Ovary (tissue), 9 donors: ENCODE results near the gene HINT3. TPM values are rescaled to one million over a fixed set of nuclear protein-coding genes. Genes with fewer than 3 reads are reported as not detected.

Source experiments
- DNase-seq, 5 donors: peaks; one replicate each; pipeline ENCODE4 v3.0.0-alpha.2; 2019 to 2020
- H3K27ac ChIP-seq, 2 donors: fragments of 200-600 bp; one replicate each; pipeline versions ENCODE4 v1.5.1 to v1.8.0; 2019 to 2022
- H3K27me3 ChIP-seq: fragments of 200-600 bp; one replicate; pipeline ENCODE4 v1.8.0; 2022
- H3K36me3 ChIP-seq: fragments of 200-600 bp; sonication (generic); one replicate; pipeline ENCODE4 v1.5.1; 2019
- H3K4me1 ChIP-seq: one replicate; pipeline ENCODE4 v1.8.1; 2013; ENCODE audit warnings: mild to moderate bottlenecking, moderate library complexity; ENCODE audit not compliant: insufficient read depth
- H3K4me3 ChIP-seq: fragments of 200-600 bp; sonication (generic); one replicate; pipeline ENCODE4 v1.5.1; 2017
- H3K9me3 ChIP-seq, 2 donors: fragments of 200-600 bp in 1 of 2; sonication (generic) in 1 of 2; one replicate each; pipeline versions ENCODE4 v1.5.1 to v1.8.1; 2013 to 2019; ENCODE audit warnings: mild to moderate bottlenecking in 1 of 2, moderate library complexity in 1 of 2
- CTCF ChIP-seq, 3 donors: fragments of 450-650 bp in 2 of 3; fragments of 200-600 bp in 1 of 3; IDR thresholded peaks; one replicate each; pipeline versions ENCODE4 v1.5.1 to v1.8.0; 2016 to 2022; ENCODE audit warnings: antibody characterized with exemption in 3 of 3, mild to moderate bottlenecking in 1 of 3
- EP300 ChIP-seq: sonication (generic); formaldehyde crosslinking; IDR thresholded peaks from one replicate; pipeline ENCODE4 v1.6.1; 2017; ENCODE audit warnings: antibody characterized with exemption
- POLR2A ChIP-seq: fragments of 450-650 bp; IDR thresholded peaks from one replicate; pipeline ENCODE4 v1.6.1; 2017; ENCODE audit warnings: antibody characterized with exemption, mild to moderate bottlenecking, moderate library complexity
- WGBS, 3 donors: extraction: QIAGEN DNeasy Blood & Tissue Kit in 1 of 3; methylation state at CpG; one replicate each; pipeline versions ENCODE4 v1.1.5 to v1.1.7; 2013 to 2017; 5-methylcytosine and 5-hydroxymethylcytosine counted together
- intact Hi-C, 4 donors: fragments of 100-400 bp; cut with DNase I; formaldehyde crosslinking; loops; one replicate each; pipeline versions ENCODE4 v1.11.0 to v1.15.1; 2022 to 2023
- polyA plus RNA-seq, 2 donors: library from polyadenylated mRNA; stranded (reverse); fragments of 200-250 nt in 1 of 2; fragments of 350-450 nt in 1 of 2; fragmentation: Illumina TruSeq in 1 of 2; extraction: RNeasy Lipid Tissue Mini Kit (QIAGEN cat#74804) in 1 of 2; gene quantifications; one replicate each; pipeline ENCODE4 v1.2.3, GENCODE V29; 2013 to 2014
- total RNA-seq, 7 donors: library from RNA; depleted of rRNA in 2 of 7; stranded (reverse); fragments of >200 nt in 2 of 7; fragmentation: NEBNext Ultra II Directional in 3 of 7; extraction: Animal tissue kit (Norgen Biotek cat#: 25700) in 3 of 7; gene quantifications; one replicate each; pipeline versions ENCODE4 v1.1.0 to v1.2.4, GENCODE V29; 2016 to 2023
- donor health status: DM: no; HTN: no; CAD: no; lungs with moderate emphysema.
- donor health status: DM: no; HTN: no; CAD: no.
- donor health status: Bipolar disorder and iron deficiency.
- donor health status: DM: yes; HTN: yes; CAD: no.
- donor health status: DM: no; HTN: no; CAD: no.
- donor health status: DM: yes; HTN: yes; CAD: no.

HINT3 gene
- total and polyA plus RNA-seq, 9 donors, result 10.3 to 20.4 (median 18.0) TPM

GRCh38 chr6:125922322-125922860, 34.2 kb upstream of the HINT3 start:
- WGBS, 3 donors, result 95 to 96% (median 95%) methylated on average over 8 of the region's 8 CpGs
- no peaks in the 10 kb centered on the region for H3K27me3 ChIP-seq
- TF ChIP-seq EP300 (no peak), POLR2A (no peak)

DNA sequence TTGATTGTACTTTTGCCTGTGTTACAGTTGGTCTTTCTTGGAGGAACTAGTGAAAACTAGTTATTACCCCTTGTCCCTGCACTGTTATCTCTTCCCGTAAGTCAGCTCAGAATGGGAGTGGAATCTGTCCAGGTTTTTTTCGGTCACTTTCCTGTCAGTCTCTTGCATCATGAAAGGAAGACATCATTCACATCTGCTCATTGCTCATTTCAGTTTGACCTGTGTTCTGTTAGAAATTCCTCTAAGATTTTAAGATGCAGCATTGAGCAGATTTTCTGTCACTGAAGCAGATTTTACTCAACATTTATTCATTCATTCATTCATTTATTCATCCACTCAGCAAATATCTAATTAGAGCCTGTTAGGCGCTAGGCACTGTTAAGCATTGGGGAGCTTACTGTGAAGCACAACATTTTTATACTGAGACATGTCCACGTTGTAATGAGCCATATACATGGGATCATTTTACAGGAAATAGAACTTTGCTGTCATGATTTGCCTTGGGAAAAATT, 33.1 kb upstream of the HINT3 start:
- no peaks in the 10 kb centered on the region for H3K9me3 ChIP-seq
- no peaks in the 10 kb centered on the region for H3K27me3 ChIP-seq
- no peaks in the 10 kb centered on the region for H3K4me1 ChIP-seq
- 74 to 78% (median 77%) methylated on average over 4 of the region's 4 CpGs for WGBS, 3 donors
- TF ChIP-seq CTCF (IDR thresholded peaks at IDR 0.05) (no peak), EP300 (no peak), POLR2A (no peak)
- H3K27ac ChIP-seq, result no peak overlapping the region
- H3K4me3 ChIP-seq, result no peak overlapping the region
- intact Hi-C loops, result no loop called here
- H3K36me3 ChIP-seq, result no peaks in the 10 kb centered on the region
- DNase-seq, result no peak

More at GRCh38 chr6:125922322-125922860, 34.2 kb upstream of the HINT3 start:
- DNase-seq, result no peak
- no peaks in the 10 kb centered on the region for H3K36me3 ChIP-seq
- H3K4me3 ChIP-seq, result no peak overlapping the region
- H3K9me3 ChIP-seq, result no peaks in the 10 kb centered on the region
- H3K4me1 ChIP-seq, result no peaks in the 10 kb centered on the region
- intact Hi-C loops, result no loop called here
- H3K27ac ChIP-seq, result no peak overlapping the region

DNA sequence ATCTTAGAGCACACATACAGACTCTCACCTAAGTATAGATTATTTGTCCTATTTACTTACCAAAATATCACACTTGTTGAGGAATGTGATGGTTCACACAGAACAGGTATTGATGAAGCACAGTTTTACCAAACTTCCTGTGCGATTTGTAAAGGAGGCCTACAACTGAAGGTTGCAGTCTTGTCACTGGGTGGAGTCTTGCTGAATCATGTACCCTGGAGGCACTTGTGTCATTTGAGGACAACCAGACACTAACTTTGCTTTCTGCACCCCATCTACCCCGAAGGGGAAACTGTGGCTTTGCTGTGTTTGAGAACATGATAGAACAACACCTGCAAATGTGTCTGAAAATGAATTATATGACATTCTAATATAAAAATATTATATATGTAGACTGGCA, 32.4 kb upstream of the HINT3 start:
- H3K9me3 ChIP-seq, result no peaks in the 10 kb centered on the region
- H3K4me3 ChIP-seq, result no peak overlapping the region
- H3K27me3 ChIP-seq, result no peaks in the 10 kb centered on the region
- H3K27ac ChIP-seq, result no peak overlapping the region
- intact Hi-C loops, result no loop called here
- no peak for DNase-seq
- no peaks in the 10 kb centered on the region for H3K36me3 ChIP-seq
- no peak for TF ChIP-seq EP300
- no peak for TF ChIP-seq CTCF (IDR thresholded peaks at IDR 0.05)
- TF ChIP-seq POLR2A, result no peak
- WGBS, 3 donors, result 88 to 92% (median 89%) methylated on average over 2 of the region's 2 CpGs
- H3K4me1 ChIP-seq, result no peaks in the 10 kb centered on the region

- WGBS, 3 donors, result 89 to 100% (median 98%) methylated on average over 2 of the region's 2 CpGs
- no peak for DNase-seq
- Histone ChIP-seq H3K27me3 (no peaks in the 10 kb centered on the region), H3K27ac (no peak overlapping the region), H3K9me3 (no peaks in the 10 kb centered on the region), H3K4me1 (no peaks in the 10 kb centered on the region), H3K36me3 (no peaks in the 10 kb centered on the region), H3K4me3 (no peak overlapping the region)
- intact Hi-C loops, result no loop called here
- TF ChIP-seq CTCF (IDR thresholded peaks at IDR 0.05), result no peak
Observed at GRCh38 chr6:125924697-125925358, 31.7 kb upstream of the HINT3 start.

- H3K27ac ChIP-seq, result no peak overlapping the region
- WGBS, 3 donors, result 90 to 96% (median 92%) methylated on average over 3 of the region's 3 CpGs
- H3K9me3 ChIP-seq, result no peaks in the 10 kb centered on the region
- H3K4me1 ChIP-seq, result no peaks in the 10 kb centered on the region
- TF ChIP-seq POLR2A, result no peak
- no peak for TF ChIP-seq CTCF (IDR thresholded peaks at IDR 0.05)
- no peak for TF ChIP-seq EP300
- intact Hi-C loops, result no loop called here
- no peaks in the 10 kb centered on the region for H3K36me3 ChIP-seq
- no peak overlapping the region for H3K4me3 ChIP-seq
- no peaks in the 10 kb centered on the region for H3K27me3 ChIP-seq
- no peak for DNase-seq
Observed at GRCh38 chr6:125926711-125927110, 29.9 kb upstream of the HINT3 start.
